GM23338 (cell line): ENCODE measurements around the gene FAF2. TPM values are rescaled to one million over a fixed set of nuclear protein-coding genes. Genes with fewer than 3 reads are reported as not detected.

Source experiments
- CREB1 ChIP-seq: fragments of 250-450 bp; sonication (Bioruptor Pico); IDR thresholded peaks from 2 replicates; pipeline ENCODE4 v1.5.0; 2020; ENCODE audit warnings: low read depth, mild to moderate bottlenecking, moderate library complexity
- NANOG ChIP-seq: IDR thresholded peaks from 2 replicates; pipeline ENCODE4 v1.6.1; 2016; ENCODE audit warnings: antibody characterized with exemption, borderline replicate concordance
- POLR2AphosphoS5 ChIP-seq: IDR thresholded peaks from 2 replicates; pipeline ENCODE4 v1.6.1; 2016; ENCODE audit warnings: antibody characterized with exemption, low read depth
- REST ChIP-seq: IDR thresholded peaks from one replicate; pipeline ENCODE4 v1.6.1; 2018; ENCODE audit warnings: antibody characterized with exemption; ENCODE audit not compliant: unreplicated experiment
- ZNF114 ChIP-seq: fragments of 250-450 bp; sonication (Bioruptor Pico); IDR thresholded peaks from 2 replicates; pipeline ENCODE4 v1.5.0; 2020; ENCODE audit warnings: mild to moderate bottlenecking, moderate library complexity
- ZNF331 ChIP-seq: fragments of 250-450 bp; sonication (Bioruptor Pico); IDR thresholded peaks from 2 replicates; pipeline ENCODE4 v1.5.0; 2020; ENCODE audit warnings: low read depth, mild to moderate bottlenecking, moderate library complexity
- ZNF462 ChIP-seq: fragments of 250-450 bp; sonication (Bioruptor Pico); IDR thresholded peaks from 2 replicates; pipeline ENCODE4 v1.5.0; 2020; ENCODE audit warnings: mild to moderate bottlenecking, moderate library complexity
- polyA plus RNA-seq: library from polyadenylated mRNA; unstranded; fragments of >200 nt; fragmentation: Nextera tagmentation; extraction: Ambion mirVana; gene quantifications from 2 replicates; pipeline ENCODE4 v1.2.1, GENCODE V29; 2016
- total RNA-seq: library from RNA; depleted of rRNA; stranded (reverse); fragments of >200 nt; shearing (Covaris generic); gene quantifications from 2 replicates; pipeline ENCODE4 v1.2.3, GENCODE V29; 2014
- TF ChIP-seq, protein P1 (sequence below): IDR thresholded peaks from 2 replicates; pipeline ENCODE4 v1.6.1; 2016; ENCODE audit warnings: antibody characterized with exemption

FAF2 gene
- total and polyA plus RNA-seq, 2 experiments from 2014 or later = 32.8 to 37.6 TPM

- TF ChIP-seq ZNF462 (CRISPR knock-in tag) = no peak
- no peak for TF ChIP-seq REST
- no peak for TF ChIP-seq ZNF114 (CRISPR knock-in tag)
- no peak for TF ChIP-seq CREB1
- no peak for TF ChIP-seq POLR2AphosphoS5
- TF ChIP-seq ZNF331 (CRISPR knock-in tag) = no peak
- no peak for TF ChIP-seq NANOG
- TF ChIP-seq, protein P1, sequence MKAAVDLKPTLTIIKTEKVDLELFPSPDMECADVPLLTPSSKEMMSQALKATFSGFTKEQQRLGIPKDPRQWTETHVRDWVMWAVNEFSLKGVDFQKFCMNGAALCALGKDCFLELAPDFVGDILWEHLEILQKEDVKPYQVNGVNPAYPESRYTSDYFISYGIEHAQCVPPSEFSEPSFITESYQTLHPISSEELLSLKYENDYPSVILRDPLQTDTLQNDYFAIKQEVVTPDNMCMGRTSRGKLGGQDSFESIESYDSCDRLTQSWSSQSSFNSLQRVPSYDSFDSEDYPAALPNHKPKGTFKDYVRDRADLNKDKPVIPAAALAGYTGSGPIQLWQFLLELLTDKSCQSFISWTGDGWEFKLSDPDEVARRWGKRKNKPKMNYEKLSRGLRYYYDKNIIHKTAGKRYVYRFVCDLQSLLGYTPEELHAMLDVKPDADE = no peak
Measured at GRCh38 chr5:176416965-176417364, 31.2 kb upstream of the FAF2 start (continued).
